ENCODE measurements around the gene PLXNA2. TPM values are rescaled to one million over a fixed set of nuclear protein-coding genes. Genes with fewer than 3 reads are reported as not detected.
A peak's percentile ranks its signal among the peaks of the same experiment; 100 is the strongest.

PLXNA2 gene
- total and polyA plus RNA-seq, 2 of the 8 experiments (the other 6 are each of a cell fraction or from before 2014, with no cell fraction given), result 0.33 to 1.5 TPM

DNA sequence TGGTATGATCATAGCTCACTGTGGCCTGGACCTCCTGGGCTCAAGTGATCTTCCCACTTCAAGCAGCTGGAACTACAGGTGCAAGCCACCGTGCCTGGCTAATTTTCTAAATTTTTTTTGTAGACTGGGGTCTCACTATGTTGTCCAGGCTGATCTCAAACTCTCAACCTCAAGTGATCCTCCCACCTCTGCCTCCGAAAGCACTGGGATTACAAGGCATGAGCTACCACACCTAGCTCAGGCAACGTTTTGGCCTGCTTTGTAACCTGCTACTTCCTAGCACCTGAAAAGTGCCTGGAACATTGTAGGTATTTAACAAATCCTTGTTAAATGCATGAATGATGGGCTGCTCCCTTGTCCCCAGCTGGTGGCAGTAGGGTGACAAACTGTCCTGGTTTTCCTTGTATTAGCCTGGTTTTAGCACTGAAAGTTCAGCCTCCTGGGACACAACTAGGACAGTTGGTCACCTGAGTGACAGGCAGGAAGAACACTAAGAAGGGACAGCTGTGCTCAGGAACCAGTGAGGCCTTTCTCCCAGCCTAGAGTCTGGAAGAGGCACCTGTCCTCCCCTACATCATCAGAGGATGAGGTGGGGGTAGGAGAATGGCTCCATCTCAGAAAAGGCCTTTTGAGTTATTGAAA, 244.8 kb downstream of the PLXNA2 start:
- H3K27me3 ChIP-seq (replicated peaks in 1 of 4; ENCODE audit: control insufficient read depth in 3 of 4, extremely low read depth in 1 of 4, insufficient read depth in 3 of 4, low read length in 3 of 4), result no peaks in the 10 kb centered on the region; a peak in 1 of 7 replicates
- H2AFZ ChIP-seq (ENCODE audit: low read length), result no peak overlapping the region
- H3K36me3 ChIP-seq (ENCODE audit: control insufficient read depth in 2 of 4, insufficient read depth in 4 of 4, low read length in 3 of 4), result no peaks in the 10 kb centered on the region
- no peak overlapping the region for H2BK12ac ChIP-seq (ENCODE audit: low read depth, low read length)
- H3K4me1 ChIP-seq (replicated peaks in 1 of 4; ENCODE audit: control insufficient read depth in 3 of 4, insufficient read depth in 4 of 4, low read length in 3 of 4), result peaks cover 0 to 9% (median 6%) of the 10 kb centered on the region in 4 experiments; a peak in 6 of 7 replicates
- no peak overlapping the region for H4K5ac ChIP-seq (ENCODE audit: insufficient read length, low read depth, low read length)
- H2BK15ac ChIP-seq (ENCODE audit: low read length), result no peak overlapping the region
- no peak overlapping the region for H3K4me2 ChIP-seq (ENCODE audit: insufficient read depth in 1 of 2, low read depth in 2 of 2, low read length in 2 of 2)
- FAIRE-seq (no peak), DNase-seq (ENCODE audit: low read depth in 1 of 2, low spot score in 2 of 2) (no peak)
- H3K4me3 ChIP-seq (ENCODE audit: extremely low read depth in 1 of 4, insufficient read depth in 2 of 4, low read depth in 3 of 4, low read length in 4 of 4), result no peak overlapping the region
- CTCF ChIA-PET (ENCODE audit: partially characterized antibody), result interaction anchor here (0.6 to 4.1 kb wide), 16 partner anchors 13 to 253 kb away, joined by 3 to 39 read pairs (median 6); partner anchors contain the start of gene PLXNA2
- H3K14ac ChIP-seq (ENCODE audit: insufficient read length), result no peak overlapping the region
- H2BK20ac ChIP-seq (ENCODE audit: low read length), result no peak overlapping the region
- H3K9me3 ChIP-seq (ENCODE audit: insufficient read depth in 2 of 2, low read depth in 1 of 2, low read length in 1 of 2), result peaks cover 0 to 3% of the 10 kb centered on the region in 2 experiments; a peak in 1 of 4 replicates
- 94% methylated on average over 3 of the region's 3 CpGs; no CpG with 5 or more reads in 1 of the 2 experiments for WGBS, 2 experiments (ENCODE audit: extremely low coverage in 1 of 2, insufficient coverage in 1 of 2, insufficient read length in 1 of 2, insufficient replicate concordance in 2 of 2, low coverage in 1 of 2, low lambda C conversion rate in 2 of 2, missing lambda C conversion rate in 1 of 2)
- no peaks in the 10 kb centered on the region for H3K79me2 ChIP-seq (ENCODE audit: control insufficient read depth in 1 of 2, insufficient read depth in 2 of 2, low read length in 2 of 2)
- no peak overlapping the region for H4K91ac ChIP-seq (replicated peaks; ENCODE audit: insufficient read length, low read length)
- H4K20me1 ChIP-seq (replicated peaks in 1 of 2; ENCODE audit: control insufficient read depth in 1 of 2, insufficient read depth in 2 of 2, low read length in 2 of 2), result no peaks in the 10 kb centered on the region
- TF ChIP-seq ASH2L (IDR thresholded peaks at IDR 0.05; ENCODE audit: low read length), result no peak
- 0 out of 4 replicates have a peak, but pooled peaks of 1 of the 2 experiments have one; percentile 12 for TF ChIP-seq HDAC2 (IDR thresholded peaks at IDR 0.05; ENCODE audit: borderline replicate concordance in 1 of 2, low read depth in 2 of 2, low read length in 2 of 2)
- POLR2A ChIA-PET (ENCODE audit: partially characterized antibody), result no interaction called here
- no peak overlapping the region for H3K56ac ChIP-seq (replicated peaks; ENCODE audit: insufficient read length, low read depth, low read length)
- H3K18ac ChIP-seq (ENCODE audit: extremely low read depth, low read length), result no peak overlapping the region
- no peak overlapping the region for H3K4ac ChIP-seq (replicated peaks; ENCODE audit: insufficient read length, low read depth, low read length)
- no peaks in the 10 kb centered on the region for H3K23me2 ChIP-seq (ENCODE audit: low read depth, low read length)
- H2BK5ac ChIP-seq (ENCODE audit: low read depth, low read length), result no peak overlapping the region
- H3K27ac ChIP-seq (ENCODE audit: low read depth, low read length), result no peak overlapping the region
- no peak overlapping the region for H4K8ac ChIP-seq (ENCODE audit: extremely low read depth, insufficient read depth, low read length)
- H3K9ac ChIP-seq (replicated peaks in 1 of 4; ENCODE audit: extremely low read depth in 1 of 4, low read depth in 3 of 4, low read length in 3 of 4), result no peak overlapping the region
- no peak overlapping the region for H2AK5ac ChIP-seq (ENCODE audit: low read depth, low read length)
- H3K23ac ChIP-seq (ENCODE audit: insufficient read length), result no peak overlapping the region
- H2BK120ac ChIP-seq (replicated peaks; ENCODE audit: low read depth, low read length), result no peak overlapping the region
- H3K79me1 ChIP-seq (ENCODE audit: low read depth, low read length), result no peaks in the 10 kb centered on the region
